Common myeloid progenitor, CD34-positive (primary cell): Measurements from ENCODE around the gene DOCK3.

Experiments
- CTCF ChIA-PET: fragments of 350-600 bp; sonication (Branson Sonifier 250); formaldehyde crosslinking; loops from one replicate; lab custom pipeline; 2021; ENCODE audit warnings: antibody characterized with exemption; lab: Charles Lee
- POLR2A ChIA-PET: fragments of 350-600 bp; sonication (Branson Sonifier 250); formaldehyde crosslinking; loops from one replicate; lab custom pipeline; 2021; ENCODE audit warnings: antibody characterized with exemption; lab: Charles Lee
- DNase-seq, 3 donors: peaks; one replicate each; pipeline versions ENCODE4 v3.0.0 to v3.0.0-alpha.2; 2013
- H3K27ac ChIP-seq, 2 experiments: 1 replicate in 1 of 2; 2 replicates in 1 of 2; pipeline ENCODE4 v1.7.0; 2013; ENCODE audit warnings: inconsistent platforms in 2 of 2, low read length in 2 of 2, mild to moderate bottlenecking in 2 of 2, low read depth in 1 of 2, moderate library complexity in 1 of 2; ENCODE audit not compliant: severe bottlenecking in 2 of 2, insufficient read depth in 1 of 2, poor library complexity in 1 of 2
- H3K27me3 ChIP-seq, 5 experiments: replicated peaks in 2 of 5; 1 replicate in 3 of 5; 2 replicates in 2 of 5; pipeline versions ENCODE4 v1.6.1 to v1.7.0; 2013; ENCODE audit warnings: low read length in 4 of 5, mild to moderate bottlenecking in 2 of 5, moderate library complexity in 2 of 5, inconsistent platforms in 1 of 5; ENCODE audit not compliant: insufficient read depth in 5 of 5, control insufficient read depth in 4 of 5
- H3K36me3 ChIP-seq, 4 experiments: 1 replicate in 2 of 4; 2 replicates in 2 of 4; pipeline versions ENCODE4 v1.6.1 to v1.7.0; 2013; ENCODE audit warnings: low read length in 3 of 4, control low read depth in 1 of 4, mild to moderate bottlenecking in 1 of 4; ENCODE audit not compliant: control insufficient read depth in 4 of 4, insufficient read depth in 4 of 4
- H3K4me1 ChIP-seq, 4 experiments: 1 replicate in 3 of 4; 2 replicates in 1 of 4; pipeline versions ENCODE4 v1.6.1 to v1.7.1; 2013; ENCODE audit warnings: low read length in 3 of 4, mild to moderate bottlenecking in 3 of 4, control low read depth in 1 of 4, inconsistent platforms in 1 of 4, moderate library complexity in 1 of 4; ENCODE audit not compliant: control insufficient read depth in 4 of 4, insufficient read depth in 4 of 4; ENCODE audit errors: control extremely low read depth in 1 of 4
- H3K4me3 ChIP-seq, 7 experiments: 1 replicate in 4 of 7; 2 replicates in 3 of 7; pipeline versions ENCODE4 v1.5.1 to v1.7.0; 2013; ENCODE audit warnings: mild to moderate bottlenecking in 7 of 7, low read length in 6 of 7, moderate library complexity in 6 of 7, inconsistent platforms in 2 of 7, low read depth in 2 of 7, control low read depth in 1 of 7; ENCODE audit not compliant: insufficient read depth in 4 of 7, control insufficient read depth in 1 of 7; ENCODE audit errors: extremely low read depth in 1 of 7
- H3K9me3 ChIP-seq, 5 experiments: 1 replicate in 4 of 5; 2 replicates in 1 of 5; pipeline versions ENCODE4 v1.6.1 to v1.7.1; 2013; ENCODE audit warnings: low read length in 4 of 5, mild to moderate bottlenecking in 2 of 5, inconsistent platforms in 1 of 5, low read depth in 1 of 5, moderate library complexity in 1 of 5; ENCODE audit not compliant: control insufficient read depth in 4 of 5, insufficient read depth in 2 of 5; ENCODE audit errors: control extremely low read depth in 1 of 5
- WGBS: methylation state at CpG from one replicate; pipeline ENCODE4 v1.1.5; 2013; ENCODE audit not compliant: insufficient coverage; 5-methylcytosine and 5-hydroxymethylcytosine counted together

DOCK3 gene

DNA sequence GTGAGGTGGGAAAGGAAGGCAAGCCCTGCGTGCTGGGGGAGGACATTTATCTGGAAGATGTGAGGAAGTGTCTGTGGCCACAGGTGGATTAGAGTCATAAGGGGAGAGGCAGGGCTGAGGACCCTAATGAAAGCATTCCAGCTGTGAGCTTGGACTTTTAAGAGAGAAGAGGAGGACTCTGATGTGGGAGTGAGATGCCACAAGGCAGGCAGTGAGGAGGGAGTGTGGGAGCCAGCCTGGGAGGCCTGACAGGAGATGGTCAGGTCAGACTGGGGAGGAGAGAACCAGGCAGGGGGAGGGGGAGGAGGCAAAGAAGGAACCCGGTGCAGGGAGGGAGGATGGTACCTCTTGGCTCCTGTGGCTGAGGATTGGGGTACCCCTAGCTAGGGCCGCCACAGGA, 36.8 kb upstream of the DOCK3 start:
- peaks cover 0 to 54% (median 44%) of the 10 kb centered on the region in 4 experiments for H3K4me1 ChIP-seq
- CTCF ChIA-PET: interaction anchor here (0.9 to 3.1 kb wide), 4 partner anchors 10 to 23 kb away, joined by 3 to 9 read pairs (median 7); no protein-coding TSS in a partner anchor
- 36% methylated on average over 3 of the region's 3 CpGs for WGBS

DNA sequence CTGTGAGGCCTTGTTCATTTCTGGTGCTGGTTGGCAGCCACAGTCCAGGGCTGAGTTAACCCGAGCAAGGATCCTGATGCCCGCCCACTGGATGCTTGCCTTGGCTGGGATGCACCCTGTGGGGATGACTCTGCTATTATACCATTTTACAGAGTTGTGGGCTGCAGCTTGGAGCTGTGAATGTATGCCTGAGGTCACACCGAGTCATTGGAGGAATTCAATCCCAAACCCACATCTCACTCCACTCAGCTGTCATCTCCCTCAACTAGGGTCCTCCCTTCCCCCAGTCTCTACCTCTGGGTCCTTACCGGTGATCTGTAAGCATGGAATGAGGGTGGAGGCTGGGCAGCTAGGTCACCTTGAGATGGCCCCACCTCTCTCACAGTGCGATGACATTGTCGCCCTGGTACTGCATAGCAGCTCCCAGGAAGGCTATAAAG, 35.7 kb upstream of the DOCK3 start:
- Histone ChIP-seq H3K27me3 (no peaks in the 10 kb centered on the region), H3K27ac (no peak overlapping the region), H3K9me3 (no peaks in the 10 kb centered on the region), H3K4me1 (peaks cover 0 to 43% (median 32%) of the 10 kb centered on the region in 4 experiments), H3K36me3 (peaks cover 21 to 74% (median 52%) of the 10 kb centered on the region in 4 experiments), H3K4me3 (no peak overlapping the region)
- WGBS: 90% methylated on average over 5 of the region's 6 CpGs
- ChIA-PET POLR2A (interaction anchor here (1.1 kb wide), 1 partner anchor 18 kb away, joined by 3 read pairs; no protein-coding TSS in a partner anchor), CTCF (interaction anchor here (0.8 to 3.1 kb wide), 7 partner anchors 8 to 27 kb away, joined by 3 to 15 read pairs (median 4); partner anchors contain the start of gene CISH)
- DNase-seq: no peak

More for the DNA sequence above, 36.8 kb upstream of the DOCK3 start:
- peak overlapping the region in 1 of 2 experiments; percentile 11 for H3K27ac ChIP-seq
- no peaks in the 10 kb centered on the region for H3K27me3 ChIP-seq
- no peak overlapping the region for H3K4me3 ChIP-seq
- H3K36me3 ChIP-seq: peaks cover 21 to 67% (median 41%) of the 10 kb centered on the region in 4 experiments
- POLR2A ChIA-PET: interaction anchor here (1.1 kb wide), 1 partner anchor 17 kb away, joined by 3 read pairs; no protein-coding TSS in a partner anchor
- DNase-seq: no peak
- H3K9me3 ChIP-seq: no peaks in the 10 kb centered on the region

DNA sequence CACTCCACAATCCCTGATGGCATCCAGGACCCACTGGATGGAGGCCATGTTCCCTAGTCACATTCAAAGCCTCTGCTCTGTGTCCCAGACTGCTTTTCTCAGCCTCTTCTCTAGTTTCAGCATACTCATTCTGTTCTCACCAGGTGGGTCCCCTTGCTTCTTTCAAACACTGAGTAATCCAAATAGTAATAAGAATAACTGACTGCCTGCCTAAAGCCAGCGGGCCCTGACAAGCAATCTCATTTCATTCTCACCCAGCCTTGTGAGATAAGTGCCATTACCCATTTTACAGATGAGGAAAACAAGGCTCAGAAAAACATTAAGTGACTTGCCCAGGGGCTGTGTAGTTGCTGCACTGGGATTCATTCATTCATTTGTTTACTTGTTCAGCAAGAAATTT, 32.3 kb upstream of the DOCK3 start:
- H3K27me3 ChIP-seq: no peaks in the 10 kb centered on the region
- no peak overlapping the region for H3K4me3 ChIP-seq
- H3K36me3 ChIP-seq: peaks cover 28 to 95% (median 77%) of the 10 kb centered on the region in 4 experiments
- CTCF ChIA-PET: interaction anchor here (1.1 kb wide), 1 partner anchor 13 kb away, joined by 3 read pairs; no protein-coding TSS in a partner anchor
- POLR2A ChIA-PET: no interaction called here
- no peak overlapping the region for H3K27ac ChIP-seq
- no CpG with 5 or more reads among the region's 1 CpG for WGBS
- peaks cover 0 to 15% (median 9%) of the 10 kb centered on the region in 4 experiments for H3K4me1 ChIP-seq
- DNase-seq: no peak
- H3K9me3 ChIP-seq: no peaks in the 10 kb centered on the region

DNA sequence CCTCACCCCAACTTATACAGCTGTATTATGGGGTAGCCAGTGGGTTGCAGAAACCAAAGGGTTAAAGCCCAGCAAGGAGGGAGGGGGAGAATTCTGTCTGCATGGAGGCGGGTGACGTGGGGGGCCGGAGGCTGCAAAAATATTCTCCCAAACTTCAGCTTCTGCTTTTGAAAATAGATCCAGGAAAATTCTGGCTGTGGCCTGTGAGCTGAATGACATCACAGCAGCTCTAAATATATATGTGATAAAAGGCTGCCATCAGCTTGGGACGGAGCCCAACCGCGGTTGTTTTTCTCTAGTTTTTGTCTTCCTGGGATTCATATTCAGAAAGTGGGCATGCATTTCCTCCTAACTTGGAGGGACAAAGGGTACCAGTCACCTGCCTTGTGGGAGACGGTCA, 30.2 kb upstream of the DOCK3 start:
- H3K27ac ChIP-seq: no peak overlapping the region
- H3K4me1 ChIP-seq: no peaks in the 10 kb centered on the region
- H3K27me3 ChIP-seq: no peaks in the 10 kb centered on the region
- no peak overlapping the region for H3K4me3 ChIP-seq
- WGBS: 97% methylated on average over 5 of the region's 7 CpGs
- H3K36me3 ChIP-seq: peaks cover 32 to 98% (median 82%) of the 10 kb centered on the region in 4 experiments
- ChIA-PET POLR2A (interaction anchor here (0.6 kb wide), 1 partner anchor 205 kb away, joined by 3 read pairs; no protein-coding TSS in a partner anchor), CTCF (interaction anchor here (1.5 kb wide), 1 partner anchor 28 kb away, joined by 5 read pairs; the partner anchor contains the start of gene MAPKAPK3)
- no peaks in the 10 kb centered on the region for H3K9me3 ChIP-seq
- DNase-seq: no peak

DNA sequence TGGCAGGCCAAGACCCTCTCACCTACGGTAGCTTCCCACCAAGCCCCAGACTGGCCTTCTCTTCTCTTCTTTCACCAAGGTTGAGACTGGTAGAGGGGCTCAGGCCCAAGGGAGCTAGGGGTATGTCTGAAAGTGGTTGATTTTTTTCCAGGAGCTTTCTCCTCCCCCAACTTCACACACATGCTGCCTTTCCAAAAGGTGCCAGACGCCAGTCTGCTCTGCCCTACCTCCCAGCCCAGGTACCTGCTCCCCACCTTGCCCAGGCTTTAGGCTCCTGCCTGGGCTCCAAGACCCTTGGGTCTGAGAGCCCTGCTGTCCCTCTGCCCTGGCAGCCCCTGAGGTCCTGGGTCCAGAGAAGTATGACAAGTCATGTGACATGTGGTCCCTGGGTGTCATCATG, 29.3 kb upstream of the DOCK3 start:
- Histone ChIP-seq H3K4me3 (no peak overlapping the region), H3K4me1 (no peaks in the 10 kb centered on the region), H3K27me3 (no peaks in the 10 kb centered on the region), H3K36me3 (peaks cover 32 to 98% (median 82%) of the 10 kb centered on the region in 4 experiments), H3K9me3 (no peaks in the 10 kb centered on the region), H3K27ac (peak overlapping the region in 1 of 2 experiments; percentile 26)
- ChIA-PET CTCF (interaction anchor here (0.8 to 1.5 kb wide), 2 partner anchors 14 to 29 kb away, joined by 4 to 5 read pairs; partner anchors contain the start of gene MAPKAPK3), POLR2A (no interaction called here)
- 100% methylated on average over 1 of the region's 2 CpGs for WGBS
- no peak for DNase-seq

DNA sequence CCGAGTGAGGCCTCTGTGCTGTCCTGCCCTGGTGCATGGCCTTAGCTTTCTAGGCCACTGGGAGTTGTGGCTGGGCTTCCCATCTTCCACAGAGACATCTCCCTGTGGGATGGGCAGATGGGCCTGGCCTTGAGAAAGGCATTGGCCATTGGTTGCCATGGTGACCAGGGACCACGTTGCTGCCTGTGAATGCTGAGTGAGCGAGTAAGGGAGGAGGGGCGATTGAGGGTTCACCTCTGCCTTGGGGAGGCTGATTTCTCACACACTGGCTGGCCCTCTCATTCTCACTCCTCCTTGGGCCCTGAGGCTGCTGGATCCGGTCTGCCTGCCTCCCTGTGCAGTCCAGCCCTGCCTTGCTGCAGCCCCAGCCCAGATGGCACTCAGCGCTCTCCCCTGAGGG, 26.4 kb upstream of the DOCK3 start:
- H3K4me1 ChIP-seq: peaks cover 0 to 2% (median 0%) of the 10 kb centered on the region in 4 experiments
- no peak overlapping the region for H3K27ac ChIP-seq
- no peaks in the 10 kb centered on the region for H3K9me3 ChIP-seq
- POLR2A ChIA-PET: no interaction called here
- WGBS: 77% methylated on average over 5 of the region's 6 CpGs
- H3K4me3 ChIP-seq: no peak overlapping the region
- DNase-seq: no peak
- H3K27me3 ChIP-seq: no peaks in the 10 kb centered on the region
- CTCF ChIA-PET: interaction anchor here (0.9 to 2.4 kb wide), 2 partner anchors 18 to 23 kb away, joined by 3 to 9 read pairs; no protein-coding TSS in a partner anchor
- H3K36me3 ChIP-seq: peaks cover 17 to 72% (median 56%) of the 10 kb centered on the region in 4 experiments

DNA sequence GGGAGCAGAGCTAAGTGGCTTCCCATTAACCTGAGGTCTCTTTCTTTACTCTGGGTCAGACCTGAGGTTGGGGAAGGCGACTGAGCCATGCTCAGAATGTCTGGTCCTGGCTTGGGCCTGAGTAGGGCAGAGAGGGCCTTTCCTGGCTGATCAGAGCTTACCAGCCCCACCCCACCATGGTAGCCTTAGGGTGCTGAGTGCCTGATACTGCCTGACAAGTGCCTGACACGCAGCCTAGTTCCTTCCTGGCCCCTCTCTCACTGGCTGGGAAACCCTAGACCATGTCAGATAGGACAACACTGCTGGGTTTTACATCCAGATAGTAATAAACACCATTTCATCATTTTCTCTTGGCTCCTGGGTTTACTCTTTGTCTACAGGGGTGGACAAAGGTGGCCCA, 25.8 kb upstream of the DOCK3 start:
- ChIA-PET CTCF (interaction anchor here (0.9 to 6.6 kb wide), 5 partner anchors 9 to 34 kb away, joined by 3 to 101 read pairs (median 3); partner anchors contain the start of gene MAPKAPK3), POLR2A (no interaction called here)
- Histone ChIP-seq H3K27me3 (no peaks in the 10 kb centered on the region), H3K36me3 (peaks cover 17 to 66% (median 50%) of the 10 kb centered on the region in 4 experiments), H3K27ac (no peak overlapping the region), H3K4me3 (no peak overlapping the region), H3K9me3 (no peaks in the 10 kb centered on the region), H3K4me1 (peaks cover 0 to 2% (median 0%) of the 10 kb centered on the region in 4 experiments)
- no peak for DNase-seq
- WGBS: 89% methylated on average over 1 of the region's 2 CpGs
